GM12892 (cell line): ENCODE measurements around the gene DENND1A.

Experiments
- POLR2A ChIP-seq: IDR thresholded peaks from 2 replicates; pipeline ENCODE4 v1.6.1; 2011; ENCODE audit warnings: low read depth, low read length, control low read depth
- TAF1 ChIP-seq: IDR thresholded peaks from 2 replicates; pipeline ENCODE4 v1.6.1; 2011; ENCODE audit warnings: low read depth, mild to moderate bottlenecking, control low read depth, low read length, borderline replicate concordance

- TF ChIP-seq POLR2A, result no peak
- TF ChIP-seq TAF1, result no peak
Measured at GRCh38 chr9:123739387-123739786, 190.5 kb downstream of the DENND1A start.
